Subcutaneous abdominal adipose tissue (tissue), 5 donors: ENCODE measurements around the gene RHBDD3.

Experiments used
- H3K27ac ChIP-seq: one replicate; pipeline ENCODE4 v1.7.0; 2013; ENCODE audit warnings: low read depth, mild to moderate bottlenecking, inconsistent platforms, low read length, moderate library complexity
- H3K27me3 ChIP-seq, 5 donors: one replicate each; pipeline ENCODE4 v1.7.0; 2013; ENCODE audit warnings: low read length in 5 of 5, inconsistent platforms in 1 of 5; ENCODE audit not compliant: control insufficient read depth in 5 of 5, insufficient read depth in 4 of 5
- H3K36me3 ChIP-seq, 5 donors: one replicate each; pipeline ENCODE4 v1.7.0; 2013; ENCODE audit warnings: low read length in 5 of 5; ENCODE audit not compliant: control insufficient read depth in 5 of 5, insufficient read depth in 5 of 5
- H3K4me1 ChIP-seq, 5 donors: one replicate each; pipeline ENCODE4 v1.7.0; 2013; ENCODE audit warnings: low read length in 5 of 5, mild to moderate bottlenecking in 3 of 5, moderate library complexity in 1 of 5; ENCODE audit not compliant: control insufficient read depth in 5 of 5, insufficient read depth in 5 of 5
- H3K4me3 ChIP-seq, 5 donors: one replicate each; pipeline ENCODE4 v1.7.0; 2013; ENCODE audit warnings: low read length in 5 of 5, low read depth in 1 of 5
- H3K9ac ChIP-seq, 5 donors: one replicate each; pipeline ENCODE4 v1.7.0; 2013; ENCODE audit warnings: low read length in 5 of 5, mild to moderate bottlenecking in 4 of 5, moderate library complexity in 3 of 5
- H3K9me3 ChIP-seq, 5 donors: one replicate each; pipeline ENCODE4 v1.7.0; 2013; ENCODE audit warnings: low read length in 5 of 5; ENCODE audit not compliant: control insufficient read depth in 5 of 5
- donor health status: healthy.
- donor health status: healthy.
- donor health status: healthy.
- donor health status: healthy.
- donor health status: healthy.

RHBDD3 gene

GRCh38 chr22:29306175-29306834 lies 38.5 kb upstream of the RHBDD3 start, which contains the start of gene GAS2L1:
GAS2L1 (plus strand) TSS chr22:29306650; CDS start chr22:29308106, 1,456 bp downstream.
- H3K36me3 ChIP-seq, result peaks cover 0 to 4% (median under 1%) of the 10 kb centered on the region in 5 donors
- H3K4me3 ChIP-seq, result peak within 1 kb of the TSS; percentile 84 to 89 (median 86)
- peak within 1 kb of the TSS; percentile 67 for H3K27ac ChIP-seq
- peaks cover 16 to 66% (median 60%) of the 10 kb centered on the region in 5 donors for H3K4me1 ChIP-seq
- H3K9me3 ChIP-seq, result no peaks in the 10 kb centered on the region
- H3K27me3 ChIP-seq, result peaks cover 0 to 3% (median 0%) of the 10 kb centered on the region in 5 donors
- H3K9ac ChIP-seq, result peak within 1 kb of the TSS in 4 of 5 donors; percentile 66 to 85 (median 76)

GRCh38 chr22:29305836-29306174 lies 38.0 kb upstream of the RHBDD3 start:
- peaks cover 0 to 9% (median 5%) of the 10 kb centered on the region in 5 donors for H3K36me3 ChIP-seq
- H3K9me3 ChIP-seq, result no peaks in the 10 kb centered on the region
- H3K27me3 ChIP-seq, result peaks cover 0 to under 1% (median 0%) of the 10 kb centered on the region in 5 donors
- peak overlapping the region in 4 of 5 donors; percentile 84 to 88 (median 85) for H3K4me3 ChIP-seq
- no peak overlapping the region for H3K27ac ChIP-seq
- H3K9ac ChIP-seq, result no peak overlapping the region
- peaks cover 13 to 61% (median 56%) of the 10 kb centered on the region in 5 donors for H3K4me1 ChIP-seq

- peaks cover 2 to 33% (median 29%) of the 10 kb centered on the region in 5 donors for H3K4me1 ChIP-seq
- no peak overlapping the region for H3K27ac ChIP-seq
- H3K36me3 ChIP-seq, result peaks cover 0 to 39% (median 31%) of the 10 kb centered on the region in 5 donors
- H3K4me3 ChIP-seq, result no peak overlapping the region
- peak overlapping the region in 1 of 5 donors; percentile 25 for H3K9ac ChIP-seq
- no peaks in the 10 kb centered on the region for H3K27me3 ChIP-seq
- H3K9me3 ChIP-seq, result no peaks in the 10 kb centered on the region
These were observed 35.1 kb upstream of the RHBDD3 start for GRCh38 chr22:29302681-29303465.

- Histone ChIP-seq H3K9me3 (no peaks in the 10 kb centered on the region), H3K27me3 (no peaks in the 10 kb centered on the region), H3K27ac (no peak overlapping the region), H3K4me3 (no peak overlapping the region), H3K36me3 (peaks cover 0 to 44% (median 37%) of the 10 kb centered on the region in 5 donors), H3K9ac (no peak overlapping the region), H3K4me1 (peaks cover 2 to 28% (median 24%) of the 10 kb centered on the region in 5 donors)
These were observed 34.6 kb upstream of the RHBDD3 start for GRCh38 chr22:29302402-29302680.

- no peak overlapping the region for H3K9ac ChIP-seq
- H3K9me3 ChIP-seq, result no peaks in the 10 kb centered on the region
- no peak overlapping the region for H3K4me3 ChIP-seq
- H3K4me1 ChIP-seq, result peaks cover 2 to 27% (median 22%) of the 10 kb centered on the region in 5 donors
- no peaks in the 10 kb centered on the region for H3K27me3 ChIP-seq
- no peak overlapping the region for H3K27ac ChIP-seq
- H3K36me3 ChIP-seq, result peaks cover 0 to 49% (median 41%) of the 10 kb centered on the region in 5 donors
These were observed 34.1 kb upstream of the RHBDD3 start for GRCh38 chr22:29301716-29302401.

GRCh38 chr22:29300807-29301601 lies 33.2 kb upstream of the RHBDD3 start:
- H3K9ac ChIP-seq, result no peak overlapping the region
- no peak overlapping the region for H3K4me3 ChIP-seq
- no peaks in the 10 kb centered on the region for H3K27me3 ChIP-seq
- peaks cover 4 to 57% (median 50%) of the 10 kb centered on the region in 5 donors for H3K36me3 ChIP-seq
- H3K27ac ChIP-seq, result no peak overlapping the region
- H3K9me3 ChIP-seq, result no peaks in the 10 kb centered on the region
- peaks cover 2 to 20% (median 17%) of the 10 kb centered on the region in 5 donors for H3K4me1 ChIP-seq

- Histone ChIP-seq H3K27ac (no peak overlapping the region), H3K9me3 (no peaks in the 10 kb centered on the region), H3K4me1 (peaks cover 0 to 18% (median 14%) of the 10 kb centered on the region in 5 donors), H3K9ac (no peak overlapping the region), H3K4me3 (no peak overlapping the region), H3K27me3 (no peaks in the 10 kb centered on the region), H3K36me3 (peaks cover 6 to 63% (median 56%) of the 10 kb centered on the region in 5 donors)
These were observed 32.7 kb upstream of the RHBDD3 start for GRCh38 chr22:29300467-29300806.

- peaks cover 8 to 74% (median 62%) of the 10 kb centered on the region in 5 donors for H3K36me3 ChIP-seq
- no peaks in the 10 kb centered on the region for H3K9me3 ChIP-seq
- H3K27me3 ChIP-seq, result no peaks in the 10 kb centered on the region
- no peak overlapping the region for H3K4me3 ChIP-seq
- no peak overlapping the region for H3K27ac ChIP-seq
- H3K4me1 ChIP-seq, result peaks cover 0 to 18% (median 14%) of the 10 kb centered on the region in 5 donors
- H3K9ac ChIP-seq, result no peak overlapping the region
These were observed 31.5 kb upstream of the RHBDD3 start for GRCh38 chr22:29299136-29299900.

GRCh38 chr22:29298641-29299040 lies 30.9 kb upstream of the RHBDD3 start:
- no peak overlapping the region for H3K27ac ChIP-seq
- peaks cover 8 to 80% (median 67%) of the 10 kb centered on the region in 5 donors for H3K36me3 ChIP-seq
- no peak overlapping the region for H3K9ac ChIP-seq

More at GRCh38 chr22:29298641-29299040, 30.9 kb upstream of the RHBDD3 start:
- Histone ChIP-seq H3K27me3 (no peaks in the 10 kb centered on the region), H3K4me3 (no peak overlapping the region), H3K9me3 (no peaks in the 10 kb centered on the region), H3K4me1 (peaks cover 0 to 18% (median 14%) of the 10 kb centered on the region in 5 donors)
